ENCODE results near the gene FBXO27. TPM values are rescaled to one million over a fixed set of nuclear protein-coding genes. Genes with fewer than 3 reads are reported as not detected.

Gene FBXO27
- total RNA-seq, 1 donor from 2014 or later, result 0.24 TPM

DNA sequence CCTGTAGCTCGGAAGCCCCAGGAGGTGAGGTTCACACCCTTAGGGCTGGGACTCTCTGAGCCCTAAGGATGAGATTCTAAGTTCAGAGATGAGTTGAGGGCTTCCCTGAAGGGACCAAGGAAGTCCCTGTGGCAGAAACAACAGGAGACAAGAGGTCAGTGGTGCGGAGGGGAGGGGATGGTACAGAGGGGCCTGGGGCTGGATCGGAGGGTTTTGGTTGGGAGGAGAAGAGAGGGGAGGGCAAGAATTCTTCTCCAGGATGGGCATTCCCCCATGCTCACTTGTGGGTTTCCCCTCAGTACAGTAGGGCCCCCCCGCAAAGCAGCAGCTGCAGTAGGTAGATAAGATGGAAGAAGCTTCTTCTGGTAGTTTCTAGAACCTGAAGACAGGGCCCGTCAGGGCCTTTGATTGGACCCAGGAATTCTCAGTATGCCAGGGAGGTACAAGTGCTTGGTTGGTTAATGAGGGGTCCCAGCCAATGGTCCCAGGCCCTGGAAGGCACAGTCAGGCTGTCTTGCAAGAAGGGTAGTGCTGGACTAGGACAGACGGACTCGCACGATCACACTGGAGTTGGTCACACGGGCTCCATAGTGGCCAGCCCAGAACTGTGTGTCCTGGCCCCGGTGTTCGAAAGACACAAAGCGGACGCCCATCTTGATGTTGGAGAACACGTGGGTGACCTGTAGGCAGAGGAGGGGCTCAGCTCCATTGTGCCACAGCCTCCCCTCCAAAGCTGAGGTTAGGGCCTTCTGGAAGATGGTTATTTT is 7.3 kb downstream of the FBXO27 start:
- no peak overlapping the region for H3K27ac Mint-ChIP-seq
- TF ChIP-seq, protein P1, sequence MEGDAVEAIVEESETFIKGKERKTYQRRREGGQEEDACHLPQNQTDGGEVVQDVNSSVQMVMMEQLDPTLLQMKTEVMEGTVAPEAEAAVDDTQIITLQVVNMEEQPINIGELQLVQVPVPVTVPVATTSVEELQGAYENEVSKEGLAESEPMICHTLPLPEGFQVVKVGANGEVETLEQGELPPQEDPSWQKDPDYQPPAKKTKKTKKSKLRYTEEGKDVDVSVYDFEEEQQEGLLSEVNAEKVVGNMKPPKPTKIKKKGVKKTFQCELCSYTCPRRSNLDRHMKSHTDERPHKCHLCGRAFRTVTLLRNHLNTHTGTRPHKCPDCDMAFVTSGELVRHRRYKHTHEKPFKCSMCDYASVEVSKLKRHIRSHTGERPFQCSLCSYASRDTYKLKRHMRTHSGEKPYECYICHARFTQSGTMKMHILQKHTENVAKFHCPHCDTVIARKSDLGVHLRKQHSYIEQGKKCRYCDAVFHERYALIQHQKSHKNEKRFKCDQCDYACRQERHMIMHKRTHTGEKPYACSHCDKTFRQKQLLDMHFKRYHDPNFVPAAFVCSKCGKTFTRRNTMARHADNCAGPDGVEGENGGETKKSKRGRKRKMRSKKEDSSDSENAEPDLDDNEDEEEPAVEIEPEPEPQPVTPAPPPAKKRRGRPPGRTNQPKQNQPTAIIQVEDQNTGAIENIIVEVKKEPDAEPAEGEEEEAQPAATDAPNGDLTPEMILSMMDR (IDR thresholded peaks at IDR 0.05), result no peak
- H3K4me3 Mint-ChIP-seq, result no peak overlapping the region
- no peak for ATAC-seq (ENCODE audit: low read depth)
- H3K27me3 Mint-ChIP-seq, result peaks cover 13% of the 10 kb centered on the region
- DNase-seq, result no peak
- H3K36me3 Mint-ChIP-seq (ENCODE audit: low read depth), result no peaks in the 10 kb centered on the region
- ChIA-PET POLR2A (no interaction called here), CTCF (no interaction called here)
- peaks cover 5% of the 10 kb centered on the region for H3K9me3 Mint-ChIP-seq
- intact Hi-C loops (cut with micrococcal nuclease), result no loop called here
- H3K4me1 Mint-ChIP-seq, result no peaks in the 10 kb centered on the region

DNA sequence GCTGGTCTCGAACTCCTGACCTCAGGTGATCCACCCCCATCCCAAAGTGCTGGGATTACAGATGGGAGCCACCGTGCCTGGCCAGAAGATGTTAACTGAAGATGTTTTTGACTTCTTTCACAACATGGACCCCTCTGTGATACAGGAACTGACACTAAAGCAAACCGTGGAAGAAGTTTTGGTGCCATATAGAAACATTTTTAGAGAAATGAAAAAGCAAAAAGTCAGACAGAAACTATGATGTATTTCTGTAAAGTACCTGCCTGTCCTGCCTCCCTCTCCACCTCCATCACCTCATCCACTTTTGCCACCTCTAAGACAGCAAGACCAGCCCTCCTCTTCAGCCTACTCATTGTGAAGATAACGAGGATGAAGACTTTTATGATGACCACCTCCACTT is 11.3 kb downstream of the FBXO27 start:
- intact Hi-C loops (cut with micrococcal nuclease), result no loop called here
- TF ChIP-seq, protein P1 (IDR thresholded peaks at IDR 0.05), result no peak
- no peak for ATAC-seq (ENCODE audit: low read depth)
- no peak for DNase-seq
- Mint-ChIP-seq H3K4me3 (no peak overlapping the region), H3K36me3 (ENCODE audit: low read depth) (no peaks in the 10 kb centered on the region), H3K27ac (no peak overlapping the region), H3K27me3 (peaks cover 11% of the 10 kb centered on the region), H3K4me1 (no peaks in the 10 kb centered on the region), H3K9me3 (peaks cover 3% of the 10 kb centered on the region)
- ChIA-PET CTCF (no interaction called here), POLR2A (interaction anchor here (0.6 kb wide), 1 partner anchor 171 kb away, joined by 4 read pairs; no protein-coding TSS in a partner anchor)

DNA sequence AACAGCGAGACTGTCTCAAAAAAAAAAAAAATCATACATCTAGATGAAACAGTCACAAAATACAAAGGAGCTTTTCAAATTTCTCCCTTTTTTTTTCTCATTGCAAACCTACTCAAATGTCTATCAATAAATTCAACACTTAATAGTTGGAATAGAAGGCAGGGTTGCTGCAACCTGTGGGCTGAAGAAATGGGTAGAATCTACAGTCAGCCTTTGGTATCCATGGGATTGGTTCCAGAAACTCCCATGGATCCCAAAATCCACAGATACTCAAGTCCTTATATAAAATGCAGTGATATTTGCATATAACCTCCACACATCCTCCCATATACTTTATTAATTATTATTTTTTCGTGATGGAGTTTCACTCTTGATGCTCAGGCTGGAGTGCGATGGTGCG is 14.7 kb downstream of the FBXO27 start:
- TF ChIP-seq, protein P1 (IDR thresholded peaks at IDR 0.05), result no peak
- Mint-ChIP-seq H3K27me3 (peaks cover 6% of the 10 kb centered on the region), H3K4me3 (no peak overlapping the region), H3K9me3 (peaks cover 3% of the 10 kb centered on the region), H3K4me1 (no peaks in the 10 kb centered on the region), H3K27ac (no peak overlapping the region), H3K36me3 (ENCODE audit: low read depth) (no peaks in the 10 kb centered on the region)
- CTCF ChIA-PET, result no interaction called here
- intact Hi-C loops (cut with micrococcal nuclease), result no loop called here
- no peak for ATAC-seq (ENCODE audit: low read depth)
- DNase-seq, result no peak
- POLR2A ChIA-PET, result no interaction called here

DNA sequence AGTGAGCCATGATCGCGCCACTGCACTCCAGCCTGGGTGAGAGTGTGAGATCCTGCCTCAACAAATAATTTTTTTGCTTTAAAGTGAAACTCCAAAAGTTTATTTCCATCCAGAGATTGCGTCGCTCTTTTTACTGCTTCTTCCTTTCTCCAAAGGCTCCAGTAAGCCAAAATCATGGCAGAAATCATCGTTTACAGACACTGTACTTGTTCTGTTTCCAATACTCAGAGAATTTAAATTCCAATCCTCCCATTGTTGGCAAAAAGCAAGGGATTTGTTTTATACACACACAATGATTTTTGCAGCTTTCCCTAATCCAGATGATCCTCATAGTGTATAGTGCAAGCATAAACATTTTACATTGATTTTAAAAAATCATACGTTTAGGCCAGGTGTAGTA is 15.3 kb downstream of the FBXO27 start:
- CTCF ChIA-PET, result interaction anchor here (0.6 kb wide), 1 partner anchor 593 kb away, joined by 3 read pairs; no protein-coding TSS in a partner anchor
- no peak overlapping the region for H3K27ac Mint-ChIP-seq

DNA sequence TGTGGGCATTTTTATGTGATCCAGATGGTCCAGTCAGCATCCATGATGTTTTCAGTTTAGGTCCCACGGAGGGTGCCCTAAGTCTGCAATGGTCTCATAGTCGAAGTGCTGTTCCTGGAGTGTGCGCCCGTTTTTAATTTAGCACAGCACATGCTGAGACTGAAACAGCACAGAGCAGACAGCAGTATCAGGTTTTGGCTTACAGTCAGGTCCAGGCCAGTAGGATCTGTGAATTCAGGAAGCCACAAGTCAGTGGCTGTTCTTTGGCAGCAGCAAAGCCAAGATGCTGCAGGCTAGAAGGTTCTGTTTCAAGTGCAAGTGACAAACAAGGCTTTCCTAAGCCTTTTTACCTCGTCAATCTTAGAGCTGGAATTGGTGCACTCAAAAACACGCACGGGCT is 18.3 kb downstream of the FBXO27 start:
- Mint-ChIP-seq H3K4me3 (no peak overlapping the region), H3K36me3 (ENCODE audit: low read depth) (no peaks in the 10 kb centered on the region), H3K27me3 (peaks cover 4% of the 10 kb centered on the region), H3K4me1 (no peaks in the 10 kb centered on the region), H3K9me3 (no peaks in the 10 kb centered on the region), H3K27ac (no peak overlapping the region)
- no peak for ATAC-seq (ENCODE audit: low read depth)
- TF ChIP-seq, protein P1 (IDR thresholded peaks at IDR 0.05), result no peak
- intact Hi-C loops (cut with micrococcal nuclease), result no loop called here
- ChIA-PET CTCF (no interaction called here), POLR2A (no interaction called here)
- no peak for DNase-seq

More for the DNA sequence above, 15.3 kb downstream of the FBXO27 start:
- no peak for ATAC-seq (ENCODE audit: low read depth)
- Mint-ChIP-seq H3K9me3 (peaks cover 3% of the 10 kb centered on the region), H3K36me3 (ENCODE audit: low read depth) (no peaks in the 10 kb centered on the region), H3K27me3 (peaks cover 6% of the 10 kb centered on the region), H3K4me3 (no peak overlapping the region), H3K4me1 (no peaks in the 10 kb centered on the region)
- POLR2A ChIA-PET, result no interaction called here
- no peak for DNase-seq
- TF ChIP-seq, protein P1 (IDR thresholded peaks at IDR 0.05), result no peak
- intact Hi-C loops (cut with micrococcal nuclease), result no loop called here
